Nephron progenitor cell (in vitro differentiated cells): ENCODE measurements around the gene ARHGAP9.

ENCODE experiments used
- DNase-seq: peaks from one replicate; pipeline ENCODE4 v3.0.0; 2021
- H3K27ac Mint-ChIP-seq: 2 replicates; pipeline ENCODE4 v1.8.0; 2021; ENCODE audit warnings: mild to moderate bottlenecking, moderate library complexity, mixed read lengths
- H3K27me3 Mint-ChIP-seq: 2 replicates; pipeline ENCODE4 v1.8.0; 2021; ENCODE audit warnings: mild to moderate bottlenecking, low read depth, mixed read lengths; ENCODE audit not compliant: poor library complexity
- H3K36me3 Mint-ChIP-seq: 2 replicates; pipeline ENCODE4 v1.8.0; 2021; ENCODE audit warnings: low read depth, mixed read lengths
- H3K4me1 Mint-ChIP-seq: 2 replicates; pipeline ENCODE4 v1.8.0; 2021; ENCODE audit warnings: mixed read lengths
- H3K4me3 Mint-ChIP-seq: 2 replicates; pipeline ENCODE4 v1.8.0; 2021; ENCODE audit warnings: mild to moderate bottlenecking, moderate library complexity, mixed read lengths
- H3K9me3 Mint-ChIP-seq: 2 replicates; pipeline ENCODE4 v1.8.0; 2021; ENCODE audit warnings: mild to moderate bottlenecking, moderate library complexity, mixed read lengths
- TF ChIP-seq, protein P1 (sequence below): fragments of 200-600 bp; sonication (generic); IDR thresholded peaks from 2 replicates; pipeline ENCODE4 v1.5.0; 2021; ENCODE audit warnings: antibody characterized with exemption

ARHGAP9 gene

DNA sequence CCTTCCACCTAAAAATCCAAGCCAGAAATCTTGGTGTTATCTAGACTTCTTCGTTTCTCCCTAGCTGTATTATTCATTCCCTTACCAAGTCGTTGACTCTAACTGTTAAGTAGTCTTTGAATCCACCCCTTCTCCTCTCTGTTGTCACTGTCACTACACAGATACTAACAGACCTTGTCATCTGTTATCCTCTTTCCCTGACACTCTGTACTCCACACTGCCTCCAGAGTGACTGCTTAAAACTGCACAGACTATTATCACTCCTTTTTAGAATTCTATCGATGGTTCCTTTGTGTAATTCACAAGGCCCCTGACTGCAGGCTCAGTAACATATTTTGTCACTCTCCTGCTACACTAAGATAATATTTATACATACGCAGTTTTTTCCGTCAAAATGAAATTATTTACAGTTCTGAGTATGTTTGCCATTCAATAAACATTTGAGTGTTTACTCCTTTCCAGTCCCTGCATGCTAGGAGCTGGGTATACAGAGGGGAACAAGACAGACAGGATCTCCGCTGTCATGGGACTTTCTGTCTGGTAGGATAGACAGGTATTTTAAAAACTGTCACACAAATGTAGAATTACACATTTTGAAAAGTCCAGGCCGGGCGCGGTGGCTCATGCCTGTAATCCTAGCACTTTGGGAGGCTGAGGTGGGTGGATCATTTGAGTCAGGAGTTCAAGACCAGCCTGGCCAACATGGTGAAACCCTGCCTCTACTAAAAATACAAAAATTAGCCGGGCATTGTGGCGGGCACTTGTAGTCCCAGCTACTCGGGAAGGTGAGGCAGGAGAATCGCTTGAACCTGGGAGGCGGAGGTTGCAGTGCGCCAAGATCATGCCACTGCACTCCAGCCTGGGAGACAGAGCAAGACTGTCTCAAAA, 12.0 kb upstream of the ARHGAP9 start:
- H3K27ac Mint-ChIP-seq = peak overlapping the region; percentile 86
- H3K27me3 Mint-ChIP-seq = no peaks in the 10 kb centered on the region

DNA sequence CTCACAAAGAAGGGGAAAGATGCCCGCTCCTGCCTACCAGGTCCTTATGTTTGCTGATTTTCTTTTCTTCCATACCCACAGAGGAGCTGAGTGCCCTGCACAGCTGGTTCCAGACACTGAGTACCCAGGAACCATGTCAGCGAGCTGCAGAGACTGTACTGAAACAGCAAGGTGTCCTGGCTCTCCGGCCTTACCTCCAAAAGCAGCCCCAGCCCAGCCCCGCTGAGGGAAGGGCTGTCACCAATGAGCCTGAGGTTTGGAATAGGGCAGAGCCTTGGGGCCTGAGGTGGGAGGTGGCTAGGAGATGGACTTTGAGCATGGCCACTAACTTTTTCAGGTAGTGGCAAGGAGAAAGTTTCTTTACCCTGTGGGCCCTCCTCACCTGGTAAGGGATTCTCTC, 10.5 kb upstream of the ARHGAP9 start:
- peaks cover 16% of the 10 kb centered on the region for H3K4me1 Mint-ChIP-seq
- H3K36me3 Mint-ChIP-seq = peaks cover 41% of the 10 kb centered on the region
- no peak overlapping the region for H3K4me3 Mint-ChIP-seq
- TF ChIP-seq, protein P1, sequence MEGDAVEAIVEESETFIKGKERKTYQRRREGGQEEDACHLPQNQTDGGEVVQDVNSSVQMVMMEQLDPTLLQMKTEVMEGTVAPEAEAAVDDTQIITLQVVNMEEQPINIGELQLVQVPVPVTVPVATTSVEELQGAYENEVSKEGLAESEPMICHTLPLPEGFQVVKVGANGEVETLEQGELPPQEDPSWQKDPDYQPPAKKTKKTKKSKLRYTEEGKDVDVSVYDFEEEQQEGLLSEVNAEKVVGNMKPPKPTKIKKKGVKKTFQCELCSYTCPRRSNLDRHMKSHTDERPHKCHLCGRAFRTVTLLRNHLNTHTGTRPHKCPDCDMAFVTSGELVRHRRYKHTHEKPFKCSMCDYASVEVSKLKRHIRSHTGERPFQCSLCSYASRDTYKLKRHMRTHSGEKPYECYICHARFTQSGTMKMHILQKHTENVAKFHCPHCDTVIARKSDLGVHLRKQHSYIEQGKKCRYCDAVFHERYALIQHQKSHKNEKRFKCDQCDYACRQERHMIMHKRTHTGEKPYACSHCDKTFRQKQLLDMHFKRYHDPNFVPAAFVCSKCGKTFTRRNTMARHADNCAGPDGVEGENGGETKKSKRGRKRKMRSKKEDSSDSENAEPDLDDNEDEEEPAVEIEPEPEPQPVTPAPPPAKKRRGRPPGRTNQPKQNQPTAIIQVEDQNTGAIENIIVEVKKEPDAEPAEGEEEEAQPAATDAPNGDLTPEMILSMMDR = no peak
- no peaks in the 10 kb centered on the region for H3K27me3 Mint-ChIP-seq
- H3K9me3 Mint-ChIP-seq = no peaks in the 10 kb centered on the region
- DNase-seq = no peak
- no peak overlapping the region for H3K27ac Mint-ChIP-seq

More for the DNA sequence above, 12.0 kb upstream of the ARHGAP9 start:
- DNase-seq = no peak
- no peak overlapping the region for H3K4me3 Mint-ChIP-seq
- peaks cover 50% of the 10 kb centered on the region for H3K36me3 Mint-ChIP-seq
- no peaks in the 10 kb centered on the region for H3K9me3 Mint-ChIP-seq
- H3K4me1 Mint-ChIP-seq = peaks cover 16% of the 10 kb centered on the region
- TF ChIP-seq, protein P1 = no peak

DNA sequence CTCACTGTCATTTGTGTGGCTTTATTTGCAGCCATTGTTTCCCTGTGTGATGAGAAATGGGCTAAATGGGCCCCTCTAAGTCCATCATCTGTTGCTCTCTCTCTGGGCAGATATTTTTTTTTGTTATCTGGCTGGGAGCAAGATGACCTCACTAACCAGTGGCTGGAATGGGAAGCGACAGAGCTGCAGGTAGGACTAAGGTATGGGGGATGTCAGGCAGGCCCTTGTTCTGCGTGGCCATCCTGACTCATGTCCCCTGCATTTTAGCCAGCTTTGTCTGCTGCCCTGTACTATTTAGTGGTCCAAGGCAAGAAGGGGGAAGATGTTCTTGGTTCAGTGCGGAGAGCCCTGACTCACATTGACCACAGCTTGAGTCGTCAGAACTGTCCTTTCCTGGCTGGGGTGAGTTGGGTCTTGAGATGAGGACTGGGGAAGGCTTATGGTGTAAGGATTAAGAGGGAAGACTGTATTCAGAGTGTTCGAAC, 9.5 kb upstream of the ARHGAP9 start:
- TF ChIP-seq, protein P1 = no peak
- H3K36me3 Mint-ChIP-seq = peaks cover 34% of the 10 kb centered on the region
- H3K4me3 Mint-ChIP-seq = peak overlapping the region; percentile 96
- peak overlapping the region; percentile 9 for H3K27ac Mint-ChIP-seq
- DNase-seq = no peak
- peaks cover 16% of the 10 kb centered on the region for H3K4me1 Mint-ChIP-seq
- no peaks in the 10 kb centered on the region for H3K9me3 Mint-ChIP-seq
- H3K27me3 Mint-ChIP-seq = no peaks in the 10 kb centered on the region

DNA sequence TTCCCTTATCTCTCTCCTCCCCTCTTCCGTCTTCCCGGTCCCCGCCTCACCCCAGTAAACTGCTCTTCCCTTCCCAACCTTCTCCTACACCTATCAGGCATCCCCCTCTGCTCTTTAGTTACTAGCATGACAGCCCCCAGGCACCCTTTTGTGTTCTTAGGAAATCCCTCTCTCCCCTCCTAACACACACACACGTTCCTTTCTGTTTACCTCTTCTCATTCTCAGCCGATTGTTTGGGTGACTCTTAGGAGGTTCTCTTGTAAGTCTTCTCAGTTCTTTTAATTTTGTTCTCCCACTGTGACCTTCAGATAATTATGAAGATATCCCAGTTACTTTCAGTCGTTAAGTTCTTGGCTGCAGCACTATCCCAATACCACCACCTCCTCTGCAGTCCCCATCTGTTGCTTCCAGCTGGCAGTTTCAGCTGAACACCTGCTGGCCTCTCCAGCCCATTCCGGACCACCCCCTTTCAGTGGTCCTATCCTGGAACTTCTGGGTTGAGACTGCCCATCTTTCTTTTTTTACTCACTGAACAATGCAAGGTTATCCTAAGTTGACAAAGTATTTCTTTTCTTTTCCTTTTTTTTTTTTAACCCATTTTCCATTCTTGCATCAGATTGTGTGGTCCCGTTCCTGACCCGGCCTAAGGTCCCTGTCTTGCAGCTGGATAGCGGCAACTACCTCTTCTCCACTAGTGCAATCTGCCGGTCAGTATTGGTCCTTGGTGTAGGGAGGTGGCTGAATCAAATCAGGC, 8.9 kb upstream of the ARHGAP9 start:
- TF ChIP-seq, protein P1 = no peak
- Mint-ChIP-seq H3K36me3 (peaks cover 34% of the 10 kb centered on the region), H3K9me3 (no peaks in the 10 kb centered on the region), H3K27me3 (peaks cover 2% of the 10 kb centered on the region), H3K4me1 (peaks cover 16% of the 10 kb centered on the region), H3K27ac (peak overlapping the region; percentile 94), H3K4me3 (peak overlapping the region; percentile 96)
- no peak for DNase-seq

DNA sequence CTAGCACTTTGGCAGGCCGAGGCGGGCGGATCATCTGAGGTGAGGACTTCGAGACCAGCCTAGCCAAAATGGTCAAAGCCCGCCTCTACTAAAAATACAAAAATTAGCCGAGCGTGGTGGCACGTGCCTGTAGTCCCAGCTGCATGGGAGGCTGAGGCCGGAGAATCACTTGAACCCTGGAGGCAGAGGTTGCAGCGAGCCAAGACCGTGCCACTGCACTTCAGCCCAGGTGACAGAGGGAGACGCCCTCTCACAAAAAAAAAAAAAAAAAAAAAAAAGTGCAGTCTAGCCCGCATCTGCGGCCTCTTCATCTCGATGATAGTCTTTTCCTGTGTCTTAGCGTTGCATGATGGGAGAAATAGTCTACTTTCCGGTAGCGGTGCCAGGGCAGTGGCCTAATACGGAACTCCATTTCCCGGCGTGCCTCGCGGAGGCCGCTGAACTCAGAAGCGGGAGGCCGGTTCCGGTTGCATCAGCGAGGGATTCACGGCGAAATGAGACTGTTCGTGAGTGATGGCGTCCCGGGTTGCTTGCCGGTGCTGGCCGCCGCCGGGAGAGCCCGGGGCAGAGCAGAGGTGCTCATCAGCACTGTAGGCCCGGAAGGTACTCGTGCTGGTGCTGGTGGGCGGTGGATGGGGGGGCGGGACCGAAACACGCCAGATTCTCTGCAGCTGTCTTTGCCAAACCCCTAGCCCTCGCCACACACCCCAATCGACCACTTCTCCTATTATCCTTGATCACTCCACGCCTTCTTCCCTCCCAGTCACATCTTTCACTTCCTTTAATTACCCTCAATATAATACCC, 8.1 kb upstream of the ARHGAP9 start, which contains the start of gene MARS1:
Gene MARS1, plus strand, starts transcription at position 472 of the 805 bp plus-strand sequence. Its CDS starts 23 bp downstream, at position 495.
- peaks cover 31% of the 10 kb centered on the region for H3K36me3 Mint-ChIP-seq
- peak within 1 kb of the TSS; percentile 96 for H3K4me3 Mint-ChIP-seq
- no peaks in the 10 kb centered on the region for H3K9me3 Mint-ChIP-seq
- peak; percentile 83 for DNase-seq
- peaks cover 9% of the 10 kb centered on the region for H3K27me3 Mint-ChIP-seq
- TF ChIP-seq, protein P1 = no peak
- H3K27ac Mint-ChIP-seq = peak within 1 kb of the TSS; percentile 94
- peaks cover 16% of the 10 kb centered on the region for H3K4me1 Mint-ChIP-seq
